PC-3 (cell line): ENCODE measurements around the gene RBM25. TPM values are rescaled to one million over a fixed set of nuclear protein-coding genes. Genes with fewer than 3 reads are reported as not detected.
"Not testable (repeated sequence)": the region's sequence is repeated elsewhere in the genome, so short reads cannot be mapped to it uniquely, and the experiment has no call there.

Experiments used
- ATAC-seq: fragments of 200-7000 bp; cut with Tn5 transposase; 2 replicates; pipeline ENCODE4 v1.9.1; 2020; ENCODE audit warnings: mild to moderate bottlenecking, moderate library complexity
- BruUV-seq: library from RNA; stranded (reverse); fragments of 400-500 nt; replicated peaks from 2 replicates; lab custom pipeline; 2021; lab: Mats Ljungman, UMichigan
- CTCF ChIA-PET: fragments of 300-600 bp; sonication (Branson Sonifier 250); formaldehyde crosslinking; loops from one replicate; lab custom pipeline; 2022; ENCODE audit warnings: antibody characterized with exemption; lab: Charles Lee
- POLR2A ChIA-PET: fragments of 300-600 bp; sonication (Branson Sonifier 250); formaldehyde crosslinking; loops from one replicate; lab custom pipeline; 2022; ENCODE audit warnings: antibody characterized with exemption; ENCODE audit not compliant: unreplicated experiment; lab: Charles Lee
- DNase-seq: peaks from one replicate; pipeline ENCODE4 v3.0.0-alpha.2; 2015
- H2AFZ ChIP-seq: fragments of 300-600 bp; sonication (generic); 2 replicates; pipeline ENCODE4 v1.6.0; 2016; ENCODE audit warnings: antibody characterized with exemption, low read length
- H3F3A ChIP-seq: fragments of 300-600 bp; sonication (generic); one replicate; pipeline ENCODE4 v1.6.0; 2017; ENCODE audit warnings: antibody characterized with exemption, low read length, control low read depth, mild to moderate bottlenecking; ENCODE audit not compliant: unreplicated experiment
- H3K27ac ChIP-seq: fragments of 300-600 bp; sonication (generic); 2 replicates; pipeline ENCODE4 v1.5.1; 2016; ENCODE audit warnings: mild to moderate bottlenecking, low read length
- H3K27me3 ChIP-seq: fragments of 300-600 bp; sonication (generic); 2 replicates; pipeline ENCODE4 v1.6.1; 2016; ENCODE audit warnings: low read length, mixed read lengths
- H3K36me3 ChIP-seq: fragments of 300-600 bp; sonication (generic); 2 replicates; pipeline ENCODE4 v1.6.1; 2016; ENCODE audit warnings: low read depth, mixed run types, low read length, mixed read lengths
- H3K4me1 ChIP-seq: fragments of 300-600 bp; sonication (generic); 2 replicates; pipeline ENCODE4 v1.5.1; 2016; ENCODE audit warnings: low read length; ENCODE audit not compliant: insufficient read depth
- H3K4me2 ChIP-seq: fragments of 300-600 bp; sonication (generic); 2 replicates; pipeline ENCODE4 v1.6.0; 2016; ENCODE audit warnings: low read length
- H3K4me3 ChIP-seq: fragments of 300-600 bp; sonication (generic); 2 replicates; pipeline ENCODE4 v1.5.1; 2016; ENCODE audit warnings: mild to moderate bottlenecking, low read length, mixed read lengths
- H3K79me2 ChIP-seq: fragments of 300-600 bp; sonication (generic); 2 replicates; pipeline ENCODE4 v1.6.1; 2017; ENCODE audit warnings: low read length, mixed read lengths
- H3K9ac ChIP-seq: fragments of 300-600 bp; sonication (generic); 2 replicates; pipeline ENCODE4 v1.6.0; 2016; ENCODE audit warnings: mild to moderate bottlenecking, low read length
- H3K9me2 ChIP-seq: fragments of 300-600 bp; sonication (generic); replicated peaks from 2 replicates; pipeline ENCODE4 v1.6.1; 2016; ENCODE audit warnings: mixed run types, low read length, mixed read lengths
- H3K9me3 ChIP-seq: fragments of 300-600 bp; sonication (generic); 2 replicates; pipeline ENCODE4 v1.6.1; 2016; ENCODE audit warnings: low read length, mixed read lengths
- H4K20me1 ChIP-seq: fragments of 300-600 bp; sonication (generic); 2 replicates; pipeline ENCODE4 v1.6.1; 2016; ENCODE audit warnings: low read length, mixed read lengths
- CTCF ChIP-seq: fragments of 300-600 bp; sonication (generic); conservative IDR thresholded peaks from 2 replicates; pipeline ENCODE4 v1.5.1; 2017; ENCODE audit warnings: antibody characterized with exemption, low read depth, mild to moderate bottlenecking, low read length
- EZH2 ChIP-seq: fragments of 300-600 bp; sonication (generic); IDR thresholded peaks from one replicate; pipeline ENCODE4 v1.6.1; 2017; ENCODE audit warnings: antibody characterized with exemption, mild to moderate bottlenecking, low read length; ENCODE audit not compliant: unreplicated experiment
- EZH2phosphoT487 ChIP-seq: fragments of 300-600 bp; sonication (generic); IDR thresholded peaks from 2 replicates; pipeline ENCODE4 v1.6.1; 2018; ENCODE audit warnings: mild to moderate bottlenecking, antibody characterized with exemption, low read length, borderline replicate concordance
- intact Hi-C: fragments of 100-400 bp; cut with micrococcal nuclease; formaldehyde crosslinking; loops from 2 replicates; pipeline ENCODE4 v1.9.0; 2023
- total RNA-seq: library from RNA; depleted of rRNA; stranded (reverse); fragments of >200 nt; gene quantifications from 2 replicates; pipeline ENCODE4 v1.2.3, GENCODE V29; 2014

RBM25 gene
- total RNA-seq, 1 experiment from 2014 or later: 53.2 TPM

- Histone ChIP-seq H3K27ac (no peak overlapping the region), H3K36me3 (peaks cover 18% of the 10 kb centered on the region), H3K27me3 (no peaks in the 10 kb centered on the region), H3K79me2 (no peaks in the 10 kb centered on the region), H2AFZ (no peak overlapping the region), H3K4me2 (no peak overlapping the region), H4K20me1 (0 out of 2 replicates have a peak, but pooled peaks cover 7% of the 10 kb centered on the region), H3F3A (no peaks in the 10 kb centered on the region), H3K9me2 (no peaks in the 10 kb centered on the region), H3K9ac (no peak overlapping the region), H3K4me1 (no peaks in the 10 kb centered on the region), H3K4me3 (no peak overlapping the region), H3K9me3 (no peaks in the 10 kb centered on the region)
- DNase-seq: no peak
- intact Hi-C loops: no loop called here
- no TSS peak for BruUV-seq
- ChIA-PET CTCF (no interaction called here), POLR2A (no interaction called here)
- ATAC-seq: no peak
- no peak for TF ChIP-seq EZH2
- no peak for TF ChIP-seq EZH2phosphoT487
- no peak for TF ChIP-seq CTCF
Measured at GRCh38 chr14:73168691-73169090, 110.4 kb downstream of the RBM25 start.

GRCh38 chr14:73169855-73170254, 111.5 kb downstream of the RBM25 start:
- POLR2A ChIA-PET, H3K9me3 ChIP-seq, BruUV-seq: not testable (repeated sequence)

GRCh38 chr14:73170686-73171085, 112.4 kb downstream of the RBM25 start:
- H3K27me3 ChIP-seq: no peaks in the 10 kb centered on the region
- no TSS peak for BruUV-seq
- H3K27ac ChIP-seq: no peak overlapping the region
- H3K4me1 ChIP-seq: no peaks in the 10 kb centered on the region
- H3K9me2 ChIP-seq: no peaks in the 10 kb centered on the region
- no peak overlapping the region for H3K4me2 ChIP-seq
- CTCF ChIA-PET: no interaction called here
- H3K9ac ChIP-seq: no peak overlapping the region
- no peaks in the 10 kb centered on the region for H3F3A ChIP-seq
- DNase-seq (no peak), ATAC-seq (no peak)
- no peaks in the 10 kb centered on the region for H3K9me3 ChIP-seq
- H3K79me2 ChIP-seq: no peaks in the 10 kb centered on the region
- intact Hi-C loops: loop anchor here (5.0 kb wide), 1 partner anchor 42 kb away; no protein-coding TSS in a partner anchor
- POLR2A ChIA-PET: no interaction called here
- H3K36me3 ChIP-seq: peaks cover 29% of the 10 kb centered on the region
- 0 out of 2 replicates have a peak, but pooled peaks cover 7% of the 10 kb centered on the region for H4K20me1 ChIP-seq
- no peak for TF ChIP-seq EZH2phosphoT487
- no peak for TF ChIP-seq EZH2
- TF ChIP-seq CTCF: no peak
- no peak overlapping the region for H3K4me3 ChIP-seq
- no peak overlapping the region for H2AFZ ChIP-seq

More at GRCh38 chr14:73169855-73170254, 111.5 kb downstream of the RBM25 start:
- H3K9ac ChIP-seq, H4K20me1 ChIP-seq, H3K9me2 ChIP-seq, DNase-seq, H3K4me1 ChIP-seq, H3K27me3 ChIP-seq, H3K79me2 ChIP-seq, H3F3A ChIP-seq, H2AFZ ChIP-seq, CTCF ChIA-PET, H3K27ac ChIP-seq, H3K4me3 ChIP-seq, H3K4me2 ChIP-seq, ATAC-seq: not testable (repeated sequence)
- peaks cover 25% of the 10 kb centered on the region for H3K36me3 ChIP-seq
- intact Hi-C loops: loop anchor here (5.0 kb wide), 1 partner anchor 42 kb away; no protein-coding TSS in a partner anchor
